Esophagus squamous epithelium (tissue), 5 donors: ENCODE results near the gene ROR2. TPM values are rescaled to one million over a fixed set of nuclear protein-coding genes. Genes with fewer than 3 reads are reported as not detected.

Experiments used
- DNase-seq: peaks from one replicate; lab custom pipeline; 2025; lab: John Stamatoyannopoulos, UW
- H3K27ac ChIP-seq, 4 donors: fragments of 200-600 bp; sonication (generic); one replicate each; pipeline ENCODE4 v1.5.1; 2016 to 2019; ENCODE audit warnings: mild to moderate bottlenecking in 1 of 4
- H3K27me3 ChIP-seq, 4 donors: fragments of 200-600 bp; sonication (generic); 1 replicate in 3 of 4; 2 replicates in 1 of 4; pipeline versions ENCODE4 v1.5.1 to v1.6.0; 2017 to 2021; ENCODE audit warnings: antibody characterized with exemption in 1 of 4
- H3K36me3 ChIP-seq, 3 donors: fragments of 200-600 bp; sonication (generic); one replicate each; pipeline ENCODE4 v1.5.1; 2016 to 2019
- H3K4me1 ChIP-seq, 3 donors: fragments of 200-600 bp; sonication (generic); one replicate each; pipeline ENCODE4 v1.5.1; 2017 to 2019
- H3K4me3 ChIP-seq, 4 donors: fragments of 200-600 bp; sonication (generic); 1 replicate in 3 of 4; 2 replicates in 1 of 4; pipeline ENCODE4 v1.5.1; 2016 to 2019; ENCODE audit warnings: mild to moderate bottlenecking in 2 of 4, moderate library complexity in 1 of 4
- H3K9me3 ChIP-seq, 3 donors: fragments of 200-600 bp; sonication (generic); one replicate each; pipeline ENCODE4 v1.5.1; 2016 to 2019
- POLR2A ChIP-seq, 4 donors: fragments of 450-650 bp; IDR thresholded peaks; one replicate each; pipeline ENCODE4 v1.6.1; 2017; ENCODE audit warnings: antibody characterized with exemption in 4 of 4, mild to moderate bottlenecking in 4 of 4, moderate library complexity in 3 of 4
- WGBS, 2 donors: methylation state at CpG; one replicate each; pipeline ENCODE4 v1.1.5; 2018; 5-methylcytosine and 5-hydroxymethylcytosine counted together
- intact Hi-C: fragments of 100-400 bp; cut with DNase I; formaldehyde crosslinking; loops from one replicate; pipeline ENCODE4 v1.15.0; 2022
- total RNA-seq, 4 donors: library from RNA; depleted of rRNA; stranded (reverse); fragments of >200 nt; gene quantifications; one replicate each; pipeline ENCODE4 v1.1.0, GENCODE V29; 2016
- TF ChIP-seq, protein P1 (sequence below), 6 experiments: fragments of 450-650 bp in 4 of 6; fragments of 200-600 bp in 2 of 6; sonication (generic) in 2 of 6; IDR thresholded peaks; one replicate each; pipeline ENCODE4 v1.5.1; 2016 to 2019; ENCODE audit warnings: antibody characterized with exemption in 6 of 6, mild to moderate bottlenecking in 4 of 6, moderate library complexity in 4 of 6
- donor health status: DM: yes; HTN: yes; CAD: no.

The ROR2 gene
- total RNA-seq, 4 donors from 2014 or later, result 0.68 to 12.6 (median 3.7) TPM

GRCh38 chr9:91855196-91855595 is 94.8 kb downstream of the ROR2 start:
- no peaks in the 10 kb centered on the region for H3K36me3 ChIP-seq
- no peak overlapping the region for H3K27ac ChIP-seq
- WGBS, 2 donors, result 74 to 100% methylated on average over 1 to 2 of the region's 10 CpGs
- intact Hi-C loops, result no loop called here
- peaks cover 0 to 51% (median 0%) of the 10 kb centered on the region in 4 donors for H3K27me3 ChIP-seq
- no peaks in the 10 kb centered on the region for H3K9me3 ChIP-seq
- DNase-seq, result no peak
- no peak for TF ChIP-seq POLR2A (IDR thresholded peaks at IDR 0.05)
- TF ChIP-seq, protein P1, sequence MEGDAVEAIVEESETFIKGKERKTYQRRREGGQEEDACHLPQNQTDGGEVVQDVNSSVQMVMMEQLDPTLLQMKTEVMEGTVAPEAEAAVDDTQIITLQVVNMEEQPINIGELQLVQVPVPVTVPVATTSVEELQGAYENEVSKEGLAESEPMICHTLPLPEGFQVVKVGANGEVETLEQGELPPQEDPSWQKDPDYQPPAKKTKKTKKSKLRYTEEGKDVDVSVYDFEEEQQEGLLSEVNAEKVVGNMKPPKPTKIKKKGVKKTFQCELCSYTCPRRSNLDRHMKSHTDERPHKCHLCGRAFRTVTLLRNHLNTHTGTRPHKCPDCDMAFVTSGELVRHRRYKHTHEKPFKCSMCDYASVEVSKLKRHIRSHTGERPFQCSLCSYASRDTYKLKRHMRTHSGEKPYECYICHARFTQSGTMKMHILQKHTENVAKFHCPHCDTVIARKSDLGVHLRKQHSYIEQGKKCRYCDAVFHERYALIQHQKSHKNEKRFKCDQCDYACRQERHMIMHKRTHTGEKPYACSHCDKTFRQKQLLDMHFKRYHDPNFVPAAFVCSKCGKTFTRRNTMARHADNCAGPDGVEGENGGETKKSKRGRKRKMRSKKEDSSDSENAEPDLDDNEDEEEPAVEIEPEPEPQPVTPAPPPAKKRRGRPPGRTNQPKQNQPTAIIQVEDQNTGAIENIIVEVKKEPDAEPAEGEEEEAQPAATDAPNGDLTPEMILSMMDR (IDR thresholded peaks at IDR 0.05), result no peak
- no peak overlapping the region for H3K4me3 ChIP-seq
- H3K4me1 ChIP-seq, result peaks cover 0 to 26% (median 0%) of the 10 kb centered on the region in 3 donors

- 92 to 93% methylated on average over 11 to 14 of the region's 18 CpGs for WGBS, 2 donors
- no peak for TF ChIP-seq POLR2A (IDR thresholded peaks at IDR 0.05)
- TF ChIP-seq, protein P1 (IDR thresholded peaks at IDR 0.05), result no peak
- no peak for DNase-seq
- Histone ChIP-seq H3K36me3 (no peaks in the 10 kb centered on the region), H3K4me1 (peaks cover 0 to 20% (median 0%) of the 10 kb centered on the region in 3 donors), H3K27me3 (peaks cover 0 to 45% (median 0%) of the 10 kb centered on the region in 4 donors), H3K9me3 (no peaks in the 10 kb centered on the region), H3K27ac (no peak overlapping the region), H3K4me3 (no peak overlapping the region)
- intact Hi-C loops, result no loop called here
Observed at GRCh38 chr9:91852801-91853347, 97.2 kb downstream of the ROR2 start.

GRCh38 chr9:91849694-91850093 is 100.3 kb downstream of the ROR2 start:
- H3K4me1 ChIP-seq, result peaks cover 0 to 22% (median 9%) of the 10 kb centered on the region in 3 donors
- peaks cover 0 to 47% (median 0%) of the 10 kb centered on the region in 4 donors for H3K27me3 ChIP-seq
- 90 to 98% methylated on average over 3 of the region's 3 CpGs for WGBS, 2 donors
- H3K36me3 ChIP-seq, result no peaks in the 10 kb centered on the region
- no peak overlapping the region for H3K27ac ChIP-seq
- intact Hi-C loops, result no loop called here
- no peak for DNase-seq
- H3K4me3 ChIP-seq, result no peak overlapping the region
- TF ChIP-seq, protein P1 (IDR thresholded peaks at IDR 0.05), result no peak
- no peak for TF ChIP-seq POLR2A (IDR thresholded peaks at IDR 0.05)
- H3K9me3 ChIP-seq, result no peaks in the 10 kb centered on the region

DNA sequence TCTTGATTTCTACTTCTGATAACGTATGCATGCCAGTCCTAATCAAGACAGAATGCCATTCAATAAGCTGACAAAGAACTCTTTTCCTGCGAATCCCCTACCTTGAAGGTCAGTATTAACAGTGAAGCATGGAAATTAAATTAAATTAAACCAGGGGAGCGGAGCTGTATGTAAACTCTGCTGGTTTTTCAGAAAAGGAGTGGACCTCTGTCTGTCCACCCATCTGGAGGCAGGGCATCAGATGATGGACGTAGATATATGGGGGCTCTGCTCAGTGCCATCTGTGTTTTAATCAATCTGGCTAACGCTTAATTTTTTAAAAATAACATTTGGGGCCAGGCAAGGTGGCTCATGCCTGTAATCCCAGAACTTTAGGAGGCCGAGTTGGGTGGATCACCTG is 101.9 kb downstream of the ROR2 start:
- intact Hi-C loops, result no loop called here
- no peak for TF ChIP-seq POLR2A (IDR thresholded peaks at IDR 0.05)
- TF ChIP-seq, protein P1 (IDR thresholded peaks at IDR 0.05), result no peak
- Histone ChIP-seq H3K27me3 (peaks cover 0 to 51% (median 0%) of the 10 kb centered on the region in 4 donors), H3K9me3 (no peaks in the 10 kb centered on the region), H3K4me1 (peaks cover 0 to 37% (median 13%) of the 10 kb centered on the region in 3 donors), H3K4me3 (no peak overlapping the region), H3K36me3 (no peaks in the 10 kb centered on the region), H3K27ac (no peak overlapping the region)
- no peak for DNase-seq
- 62 to 69% methylated on average over 6 of the region's 6 CpGs for WGBS, 2 donors

DNA sequence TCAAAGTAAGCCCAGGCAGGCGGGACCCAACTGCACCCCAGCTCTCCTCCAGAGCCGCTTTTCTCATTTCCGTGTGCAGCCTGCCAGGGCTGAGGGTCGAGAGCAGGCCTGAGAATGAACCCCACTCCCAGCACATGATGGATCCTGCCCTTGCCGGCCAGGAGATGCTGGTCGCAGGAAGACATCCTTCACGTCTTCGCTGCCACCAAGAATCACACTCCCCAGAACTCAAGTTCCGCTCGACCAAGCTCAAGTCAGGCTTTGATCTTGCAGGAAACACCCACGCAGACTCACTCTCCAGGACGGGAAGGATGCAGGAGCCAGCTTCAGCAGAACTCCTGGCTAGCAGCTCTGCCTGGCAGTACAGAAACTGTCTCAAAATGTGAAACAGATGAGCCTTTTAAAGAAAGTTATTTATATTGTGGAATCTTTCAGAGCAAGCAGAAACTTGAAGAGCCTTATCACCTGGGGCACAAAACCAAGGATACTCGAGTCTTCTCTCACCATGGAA is 102.4 kb downstream of the ROR2 start:
- WGBS, 2 donors, result 11 to 27% methylated on average over 4 to 6 of the region's 13 CpGs

More for the DNA sequence above, 102.4 kb downstream of the ROR2 start:
- no peak for DNase-seq
- Histone ChIP-seq H3K4me3 (no peak overlapping the region), H3K27me3 (peaks cover 0 to 54% (median 0%) of the 10 kb centered on the region in 4 donors), H3K4me1 (peaks cover 0 to 42% (median 13%) of the 10 kb centered on the region in 3 donors), H3K36me3 (no peaks in the 10 kb centered on the region), H3K27ac (no peak overlapping the region), H3K9me3 (no peaks in the 10 kb centered on the region)
- TF ChIP-seq, protein P1 (IDR thresholded peaks at IDR 0.05), result no peak
- no peak for TF ChIP-seq POLR2A (IDR thresholded peaks at IDR 0.05)
- intact Hi-C loops, result no loop called here
